KOPT-K1 (cell line): ENCODE results near the gene CSNK1G1.
"Not testable (repeated sequence)": the region's sequence is repeated elsewhere in the genome, so short reads cannot be mapped to it uniquely, and the experiment has no call there.

Experiments used
- H3K27ac ChIP-seq: fragments of 200-600 bp; sonication (generic); 2 replicates; pipeline ENCODE4 v1.5.1; 2016; ENCODE audit warnings: antibody characterized with exemption, mild to moderate bottlenecking, low read depth, low read length; ENCODE audit not compliant: poor library complexity, severe bottlenecking
- H3K36me3 ChIP-seq: fragments of 200-600 bp; sonication (generic); 2 replicates; pipeline ENCODE4 v1.5.1; 2017; ENCODE audit warnings: antibody characterized with exemption, mild to moderate bottlenecking, low read length, moderate library complexity; ENCODE audit not compliant: insufficient read depth
- H3K9me3 ChIP-seq: fragments of 200-600 bp; sonication (generic); 2 replicates; pipeline ENCODE4 v1.5.1; 2017; ENCODE audit warnings: antibody characterized with exemption, low read length, mild to moderate bottlenecking; ENCODE audit not compliant: insufficient read depth, poor library complexity, severe bottlenecking

The CSNK1G1 gene

GRCh38 chr15:64333986-64334929 is 21.7 kb downstream of the CSNK1G1 start:
- no peaks in the 10 kb centered on the region for H3K9me3 ChIP-seq
- no peaks in the 10 kb centered on the region for H3K36me3 ChIP-seq
- H3K27ac ChIP-seq = no peak overlapping the region

GRCh38 chr15:64333516-64333915 is 22.5 kb downstream of the CSNK1G1 start:
- H3K27ac ChIP-seq = no peak overlapping the region
- no peaks in the 10 kb centered on the region for H3K9me3 ChIP-seq
- H3K36me3 ChIP-seq = no peaks in the 10 kb centered on the region

- H3K36me3 ChIP-seq, H3K27ac ChIP-seq, H3K9me3 ChIP-seq: not testable (repeated sequence)
Measured at GRCh38 chr15:64331668-64332067, 24.3 kb downstream of the CSNK1G1 start.

- not testable (repeated sequence) for H3K27ac ChIP-seq, H3K9me3 ChIP-seq, H3K36me3 ChIP-seq
Measured at GRCh38 chr15:64326975-64327374, 29.0 kb downstream of the CSNK1G1 start.

GRCh38 chr15:64326458-64326857 is 29.5 kb downstream of the CSNK1G1 start:
- not testable (repeated sequence) for H3K27ac ChIP-seq, H3K9me3 ChIP-seq, H3K36me3 ChIP-seq

- no peak overlapping the region for H3K27ac ChIP-seq
- no peaks in the 10 kb centered on the region for H3K9me3 ChIP-seq
- H3K36me3 ChIP-seq = no peaks in the 10 kb centered on the region
Measured at GRCh38 chr15:64324165-64324877, 31.7 kb downstream of the CSNK1G1 start.

- no peak overlapping the region for H3K27ac ChIP-seq
- no peaks in the 10 kb centered on the region for H3K9me3 ChIP-seq
- no peaks in the 10 kb centered on the region for H3K36me3 ChIP-seq
Measured at GRCh38 chr15:64315216-64315615, 40.8 kb downstream of the CSNK1G1 start.

- no peaks in the 10 kb centered on the region for H3K9me3 ChIP-seq
- no peak overlapping the region for H3K27ac ChIP-seq
- no peaks in the 10 kb centered on the region for H3K36me3 ChIP-seq
Measured at GRCh38 chr15:64314456-64314855, 41.5 kb downstream of the CSNK1G1 start.

- no peaks in the 10 kb centered on the region for H3K36me3 ChIP-seq
- H3K9me3 ChIP-seq = no peaks in the 10 kb centered on the region
- H3K27ac ChIP-seq = no peak overlapping the region
Measured at GRCh38 chr15:64311566-64311965, 44.4 kb downstream of the CSNK1G1 start.

- Histone ChIP-seq H3K36me3 (no peaks in the 10 kb centered on the region), H3K9me3 (no peaks in the 10 kb centered on the region), H3K27ac (no peak overlapping the region)
Measured at GRCh38 chr15:64310036-64310435, 45.9 kb downstream of the CSNK1G1 start.

GRCh38 chr15:64305261-64305660 is 50.7 kb downstream of the CSNK1G1 start:
- Histone ChIP-seq H3K36me3 (peaks cover 3% of the 10 kb centered on the region), H3K9me3 (no peaks in the 10 kb centered on the region), H3K27ac (no peak overlapping the region)

GRCh38 chr15:64289550-64289949 is 66.4 kb downstream of the CSNK1G1 start:
- Histone ChIP-seq H3K36me3 (no peaks in the 10 kb centered on the region), H3K27ac (no peak overlapping the region), H3K9me3 (no peaks in the 10 kb centered on the region)

- Histone ChIP-seq H3K27ac (no peak overlapping the region), H3K36me3 (no peaks in the 10 kb centered on the region), H3K9me3 (no peaks in the 10 kb centered on the region)
Measured at GRCh38 chr15:64288999-64289398, 67.0 kb downstream of the CSNK1G1 start.

- no peak overlapping the region for H3K27ac ChIP-seq
- no peaks in the 10 kb centered on the region for H3K36me3 ChIP-seq
- no peaks in the 10 kb centered on the region for H3K9me3 ChIP-seq
Measured at GRCh38 chr15:64288577-64288976, 67.4 kb downstream of the CSNK1G1 start.

GRCh38 chr15:64287953-64288352 is 68.0 kb downstream of the CSNK1G1 start:
- H3K36me3 ChIP-seq = no peaks in the 10 kb centered on the region
- H3K9me3 ChIP-seq = no peaks in the 10 kb centered on the region
- H3K27ac ChIP-seq = no peak overlapping the region
